Measurements from ENCODE around the gene NCS1.

GRCh38 chr9:130187523-130187846, 15.3 kb downstream of the NCS1 start:
- TF ChIP-seq ZNF77 (CRISPR knock-in tag; IDR thresholded peaks at IDR 0.05) (no peak), EZH2 (IDR thresholded peaks at IDR 0.05; ENCODE audit: borderline replicate concordance, low read depth, low read length) (no peak), POLR2A (conservative IDR thresholded peaks at IDR 0.05) (no peak), HMG20B (CRISPR knock-in tag; IDR thresholded peaks at IDR 0.05) (no peak), CEBPB (tag; IDR thresholded peaks at IDR 0.05) (no peak)

Data from K562 (cell line).